HT1080 (cell line): ENCODE data around the gene CKS1B. TPM values are rescaled to one million over a fixed set of nuclear protein-coding genes. Genes with fewer than 3 reads are reported as not detected.
"Not testable (repeated sequence)": the region's sequence is repeated elsewhere in the genome, so short reads cannot be mapped to it uniquely, and the experiment has no call there.

ENCODE experiments used
- DNase-seq: peaks from one replicate; pipeline ENCODE4 v3.0.0-alpha.2; 2015; ENCODE audit warnings: low read depth
- total RNA-seq: library from RNA; depleted of rRNA; stranded (reverse); fragments of >200 nt; shearing (Covaris generic); gene quantifications from 2 replicates; pipeline ENCODE4 v1.2.3, GENCODE V29; 2014

The CKS1B gene
- total RNA-seq, 1 experiment from 2014 or later, result 222 TPM

DNA sequence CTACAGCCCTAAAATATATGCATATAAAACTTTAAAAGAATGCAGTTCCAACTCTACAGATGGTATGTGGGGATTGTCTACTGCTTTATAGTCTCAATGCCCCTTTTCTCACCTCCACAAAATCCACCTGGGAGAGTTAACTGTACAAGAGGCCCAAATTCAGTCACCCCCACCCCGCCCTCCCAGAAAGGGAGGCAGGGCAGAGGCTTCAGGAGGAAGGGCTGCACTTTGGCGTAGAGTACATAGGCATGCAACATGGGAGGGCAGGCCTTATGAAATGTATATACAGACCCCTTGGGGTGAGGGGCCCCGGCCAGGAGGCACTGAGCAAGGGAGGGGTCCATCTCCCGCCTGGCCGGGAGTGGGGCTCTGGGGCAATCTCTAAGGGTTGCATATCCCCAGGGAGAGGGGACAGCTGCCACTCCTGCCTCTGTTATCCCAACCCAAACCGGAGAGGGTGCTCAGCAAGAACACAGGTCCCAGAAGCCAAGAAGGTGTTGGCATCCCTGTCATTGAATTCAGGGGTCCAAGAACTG lies 11.6 kb upstream of the CKS1B start:
- no peak for DNase-seq

DNA sequence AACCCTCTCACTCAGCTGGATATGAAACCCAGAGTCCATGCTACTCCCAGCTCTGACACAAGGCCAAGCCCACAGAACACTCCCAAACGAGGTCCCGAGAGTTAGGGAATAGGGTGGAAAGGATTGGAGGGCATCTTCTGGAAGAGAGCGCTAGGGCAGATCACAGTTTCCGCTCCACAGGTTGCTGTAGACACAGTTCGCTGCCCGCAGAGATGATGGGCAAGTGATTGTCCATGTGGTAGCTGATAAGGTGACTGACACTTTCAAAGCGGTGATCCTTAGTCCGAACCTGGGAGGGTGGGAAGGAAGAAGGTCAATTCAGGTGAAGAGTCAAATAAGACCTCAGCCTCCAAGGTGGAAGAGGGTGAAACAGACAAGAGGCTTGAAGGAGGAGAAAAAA lies 10.8 kb upstream of the CKS1B start:
- no peak for DNase-seq

DNA sequence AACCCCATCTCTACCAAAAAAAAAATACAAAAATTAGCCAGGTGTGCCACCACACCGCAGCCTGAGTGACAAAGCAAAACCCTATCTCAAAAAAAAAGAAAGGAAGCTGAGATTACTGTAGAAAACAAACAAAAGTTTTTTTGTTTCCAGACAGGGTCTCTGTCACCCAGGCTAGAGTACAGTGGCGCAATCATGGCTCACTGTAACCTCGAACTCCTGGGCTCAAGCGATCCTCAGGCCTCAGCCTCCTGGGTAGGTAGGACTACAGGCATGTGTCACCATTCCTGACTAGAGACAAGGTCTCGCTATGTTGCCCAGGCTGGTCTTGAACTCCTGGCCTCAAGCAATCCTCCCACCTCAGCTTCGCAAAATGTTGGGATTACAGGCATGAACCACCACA lies 10.1 kb upstream of the CKS1B start:
- DNase-seq, result no peak

DNA sequence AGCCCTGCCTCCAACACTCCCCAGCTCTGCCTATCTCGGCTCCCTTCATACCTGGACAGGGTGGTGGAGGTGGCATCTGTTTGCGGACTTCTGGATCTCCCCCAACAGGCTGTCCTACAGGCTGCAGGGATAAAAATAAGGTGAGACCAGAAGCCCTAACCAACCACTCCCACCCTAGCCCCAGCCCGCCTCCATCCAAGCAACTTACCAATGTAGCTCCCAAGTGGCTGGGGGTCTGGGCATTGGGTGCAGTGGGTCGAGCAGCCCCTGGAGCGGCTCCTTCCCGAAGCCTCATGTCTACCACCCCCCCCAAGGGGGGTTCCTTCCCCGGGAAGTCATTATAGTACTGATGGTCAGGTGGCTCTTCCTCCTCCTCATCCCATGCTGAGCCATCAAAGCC lies 8.4 kb upstream of the CKS1B start:
- DNase-seq, result no peak

DNA sequence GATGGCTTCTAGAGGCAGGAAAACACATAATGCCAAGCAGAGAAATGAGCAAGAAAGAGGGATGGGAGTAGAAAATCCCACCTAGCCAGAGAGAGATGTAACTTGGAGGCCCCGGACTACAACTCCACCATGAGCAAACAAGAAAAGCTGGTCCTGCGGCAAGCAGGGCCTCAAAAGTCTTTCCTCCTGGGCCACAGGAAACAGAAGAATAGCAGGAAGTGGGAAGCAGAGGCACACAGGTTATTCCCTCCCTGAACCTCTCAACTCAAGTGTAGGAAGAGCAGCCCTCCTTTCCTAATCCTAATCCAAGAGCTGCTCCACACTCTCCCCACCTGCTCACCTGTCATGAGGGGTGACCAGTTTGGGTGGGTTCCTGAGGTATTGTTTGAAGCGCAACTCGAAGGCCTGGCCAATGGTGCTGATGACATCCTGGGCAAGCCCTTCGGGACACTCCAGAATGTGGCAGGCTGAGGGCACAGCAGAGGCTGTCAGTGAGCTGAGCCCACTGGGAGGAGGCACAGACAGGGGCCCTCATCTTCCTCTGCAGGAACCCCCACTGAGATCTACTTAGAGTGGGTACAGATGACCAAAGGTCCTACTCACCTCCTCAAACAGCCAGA lies 7.0 kb upstream of the CKS1B start:
- no peak for DNase-seq

DNA sequence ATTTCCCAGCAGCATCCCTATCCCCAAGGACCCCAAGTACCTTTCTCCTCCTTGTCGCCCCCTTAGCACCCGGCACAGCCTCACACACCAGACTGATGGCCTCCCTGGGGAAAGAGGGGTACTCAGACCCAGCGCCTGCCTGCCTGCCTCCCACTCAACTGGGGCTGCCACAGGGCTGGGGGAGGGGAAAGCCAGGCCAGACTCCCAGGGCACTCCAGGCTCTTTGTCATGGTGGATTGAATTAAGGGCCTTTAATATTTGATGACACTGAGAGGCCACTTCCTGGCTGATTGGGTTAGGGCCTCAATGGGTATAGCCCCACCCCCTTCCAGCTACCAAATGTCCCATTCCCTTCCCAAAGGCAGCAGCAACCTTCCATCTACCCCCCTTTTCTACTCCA lies 5.8 kb upstream of the CKS1B start:
- no peak for DNase-seq

DNA sequence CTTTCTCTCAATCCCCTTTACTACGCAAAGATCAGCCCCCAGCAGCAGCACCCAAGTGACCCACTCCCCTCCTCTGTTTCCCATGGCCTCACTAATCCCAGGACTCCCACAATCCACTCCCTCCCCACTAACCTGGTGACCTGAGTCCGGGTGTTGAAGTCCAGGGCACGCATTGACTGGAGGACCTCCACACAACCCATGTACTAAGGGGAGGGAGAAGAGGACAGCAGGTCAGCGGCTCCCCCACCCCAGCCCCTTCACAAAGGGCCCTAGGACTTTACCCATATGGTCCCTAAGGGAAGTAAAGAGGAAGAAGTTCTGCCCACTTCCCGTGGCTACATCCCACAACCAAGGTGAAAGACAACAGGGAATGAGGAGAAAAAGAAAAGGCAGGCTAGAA lies 5.2 kb upstream of the CKS1B start:
- DNase-seq, result no peak

DNA sequence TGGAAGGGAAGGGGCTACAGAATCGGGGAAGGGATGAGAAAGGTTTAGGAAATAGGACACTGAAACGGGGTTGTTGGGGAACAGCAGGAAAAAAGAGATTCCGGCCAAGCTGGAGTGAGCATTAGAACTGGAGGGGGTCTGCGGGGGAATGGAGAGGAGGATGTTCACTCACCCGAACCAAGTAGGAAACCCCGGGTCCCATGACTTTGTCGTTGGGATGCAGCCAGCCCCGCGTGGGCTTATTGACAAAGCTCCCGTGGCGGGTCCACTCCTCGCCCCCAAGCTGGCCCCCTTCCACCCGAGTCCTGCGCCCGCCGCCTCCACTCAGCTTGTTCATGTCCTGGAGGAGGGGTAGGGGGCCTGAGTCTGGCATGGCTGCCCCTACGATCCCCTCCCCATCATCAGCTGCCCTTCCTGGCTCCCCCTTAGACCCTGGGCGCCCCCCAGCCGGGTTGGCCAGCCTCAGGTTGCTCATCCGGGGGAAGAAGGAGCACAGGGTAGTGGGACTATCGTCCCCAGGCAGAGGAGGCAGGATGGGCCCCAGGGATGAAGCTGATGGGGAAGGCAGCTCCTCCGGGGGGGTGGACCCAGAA lies 4.5 kb upstream of the CKS1B start:
- DNase-seq, result no peak

DNA sequence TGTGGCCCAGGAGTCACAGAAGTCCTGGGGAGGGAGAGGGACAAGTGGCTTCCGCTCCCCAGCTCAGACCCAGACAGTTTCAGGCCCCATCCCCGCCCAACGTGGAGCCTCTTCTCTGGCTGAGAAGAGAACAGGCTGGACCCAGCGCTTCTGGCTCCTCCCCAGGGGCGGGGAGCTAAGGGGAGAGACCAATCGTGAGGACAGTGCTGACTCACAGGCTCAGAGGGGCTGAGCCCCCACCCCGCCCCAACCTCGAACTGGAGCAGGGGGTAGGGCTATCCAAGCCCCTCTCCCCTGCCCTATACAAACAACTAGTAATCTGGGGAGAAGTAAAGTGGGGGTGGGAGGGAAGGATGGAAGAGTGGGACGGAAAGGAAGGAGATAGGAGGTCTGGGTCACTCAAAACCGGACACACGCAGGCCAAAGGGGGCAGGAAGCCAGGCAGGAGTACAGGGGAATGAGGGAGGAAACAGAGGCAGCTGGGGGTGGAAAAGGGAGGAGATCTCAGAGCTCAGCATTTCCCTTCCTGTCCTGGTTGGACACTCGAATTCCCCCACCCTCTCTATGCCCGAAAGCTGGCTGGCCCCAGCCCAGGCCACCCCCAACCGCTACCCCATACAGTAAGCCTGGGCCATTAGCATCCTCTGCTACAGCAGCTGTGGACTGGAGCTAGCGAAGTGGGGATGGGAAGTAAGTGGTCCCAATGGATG lies 3.7 kb upstream of the CKS1B start, which contains the start of gene SHC1:
Gene SHC1, minus strand, starts transcription at position 117 of the 710 bp plus-strand sequence. CDS start 221 bp downstream, outside the sequence.
- peak; percentile 96 for DNase-seq

DNA sequence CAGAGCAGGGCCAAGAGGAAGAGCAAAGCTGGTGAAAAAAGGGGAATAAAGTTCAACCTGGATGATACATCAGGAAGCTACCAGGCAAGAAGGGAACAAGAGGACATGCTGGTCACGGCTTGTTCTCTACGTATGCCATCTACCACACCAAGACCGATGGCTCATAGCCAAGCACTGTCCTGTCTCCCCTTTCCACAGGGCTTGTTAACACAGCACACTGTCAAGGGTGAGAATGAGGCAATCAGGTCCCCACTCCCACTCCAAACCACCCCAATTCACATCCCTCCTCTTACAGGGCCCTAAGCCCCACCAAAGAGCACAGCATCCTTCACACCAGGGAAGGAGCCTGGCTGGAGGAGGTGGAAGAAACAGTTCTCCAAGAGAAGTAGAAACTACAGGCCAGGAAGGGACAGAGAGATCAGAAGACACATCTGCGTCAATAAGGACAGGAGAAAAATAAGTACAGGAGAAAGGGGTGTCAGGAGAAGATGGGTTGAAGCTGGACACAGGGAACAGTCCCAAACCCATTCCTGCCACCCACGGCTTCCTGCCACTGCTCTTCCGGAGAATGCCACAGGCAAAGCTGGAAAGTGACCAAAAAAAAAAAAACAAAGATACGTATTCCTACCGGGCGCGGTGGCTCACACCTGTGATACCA lies 3.0 kb upstream of the CKS1B start:
- DNase-seq, result peak; percentile 44

DNA sequence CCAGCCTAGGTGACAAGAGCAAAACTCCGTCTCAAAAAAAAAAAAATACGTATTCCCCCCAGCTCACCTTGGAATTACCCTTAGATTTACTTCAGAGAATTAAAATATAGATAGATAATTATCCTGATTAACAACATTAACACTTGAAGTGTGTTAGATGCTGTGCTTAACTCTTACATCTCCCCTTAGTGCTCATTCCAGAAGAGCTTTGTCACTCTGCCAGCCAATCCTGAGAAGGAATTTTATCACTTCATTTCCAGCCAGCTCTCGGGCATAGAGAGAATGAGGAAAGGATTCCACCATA lies 2.3 kb upstream of the CKS1B start:
- no peak for DNase-seq

DNA sequence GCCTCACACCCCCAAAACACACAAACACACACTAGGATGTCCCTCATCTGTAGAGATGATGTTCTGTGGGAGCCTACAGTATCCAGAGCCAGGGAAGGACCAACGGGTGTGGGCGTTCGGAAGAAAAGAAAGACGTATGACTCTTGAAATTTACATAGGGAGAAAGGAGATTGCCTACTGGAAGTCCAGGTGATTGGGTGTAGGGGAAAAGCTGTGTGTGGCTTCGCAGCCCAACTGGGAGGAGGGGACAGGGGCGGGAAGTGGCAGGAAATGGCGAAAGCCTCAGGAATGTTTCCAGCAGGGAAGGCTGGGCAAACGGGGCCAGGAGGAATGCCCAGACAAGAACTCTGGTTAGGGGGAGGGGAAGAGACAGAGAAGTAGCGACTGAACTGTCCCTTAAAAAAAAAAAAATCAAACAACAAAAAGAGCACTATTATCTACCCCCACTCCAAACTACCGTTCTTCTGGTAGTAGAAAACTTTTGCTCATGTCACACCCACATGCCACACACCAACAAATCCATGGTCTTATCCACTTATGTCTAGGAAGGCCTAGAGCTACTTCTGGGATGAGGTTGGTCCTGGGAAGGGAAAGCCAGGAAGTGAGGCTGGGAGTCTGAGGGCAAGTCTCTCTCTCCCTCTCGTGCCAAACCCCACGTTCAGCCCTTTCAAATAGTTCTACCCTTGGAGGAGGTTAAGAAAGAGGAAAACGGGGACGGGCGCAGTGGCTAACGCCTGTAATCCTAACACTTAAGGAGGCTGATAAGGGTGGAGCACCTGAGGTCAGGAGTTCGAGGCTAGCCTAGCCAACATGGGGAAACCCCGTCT lies 1.8 kb upstream of the CKS1B start:
- peak; percentile 99 for DNase-seq

DNA sequence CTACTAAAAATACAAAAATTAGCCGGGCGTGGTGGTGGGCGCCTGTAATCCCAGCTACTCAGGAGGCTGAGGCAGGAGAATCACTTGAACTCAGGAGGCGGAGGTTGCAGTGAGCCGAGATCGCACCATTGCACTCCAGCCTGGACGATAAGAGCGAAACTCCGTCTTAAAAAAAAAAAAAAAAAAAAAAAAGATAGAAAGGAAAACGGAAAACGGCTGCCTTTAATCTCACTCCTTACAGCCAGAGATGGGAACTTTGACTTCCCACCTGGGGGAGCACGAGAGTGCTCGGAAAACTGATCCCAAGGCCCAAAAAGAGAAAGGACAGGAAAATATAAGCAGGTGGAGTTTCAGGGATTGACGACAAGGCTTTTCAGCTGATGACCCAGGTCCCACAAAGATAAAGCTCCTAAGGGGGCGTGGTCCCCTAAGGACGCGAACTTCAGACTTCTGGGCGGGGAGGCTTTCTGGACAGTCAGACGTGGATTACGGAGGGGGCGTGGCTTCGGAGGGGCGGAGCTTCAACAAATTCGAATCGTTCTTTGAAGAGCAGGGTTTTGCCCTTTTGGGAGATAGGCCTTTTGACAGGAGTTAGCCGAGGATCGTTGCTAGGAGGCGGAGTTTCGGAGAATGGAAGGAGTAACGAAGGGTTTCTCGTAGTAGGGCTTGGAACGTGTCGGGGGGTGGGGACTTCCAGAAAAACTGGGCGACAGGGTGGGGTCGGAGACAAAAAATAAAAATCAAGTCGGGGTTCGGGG lies 958 bp upstream of the CKS1B start:
- DNase-seq, result peak; percentile 97

DNA sequence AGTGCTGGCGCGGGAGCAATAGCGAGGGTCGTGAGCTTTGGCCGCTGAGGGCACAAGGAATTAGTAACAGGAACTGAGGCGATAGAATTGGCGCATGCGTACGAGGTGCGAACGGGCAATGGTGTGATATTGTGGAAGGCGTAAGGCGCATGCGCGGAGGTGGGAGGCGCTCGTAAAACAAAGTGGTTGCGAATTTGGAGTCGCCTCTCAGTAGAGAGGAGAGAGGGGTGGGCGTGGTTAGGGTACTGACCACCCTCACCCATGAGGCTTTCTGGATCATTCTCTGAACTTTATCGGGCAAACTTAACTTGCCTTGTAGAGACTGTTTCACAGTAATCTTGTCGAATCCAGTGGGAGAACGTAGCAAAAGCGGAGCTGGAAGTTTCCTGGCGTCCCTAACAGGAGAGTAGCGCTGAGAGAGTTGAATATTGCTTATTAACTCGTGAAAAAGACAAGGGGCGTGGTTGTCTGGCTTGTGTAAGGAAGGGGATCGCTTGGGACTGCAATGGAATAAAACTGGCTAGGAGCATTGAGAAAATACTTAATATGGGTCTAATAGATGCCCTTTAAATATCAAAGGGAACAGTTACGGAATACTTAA lies 427 bp downstream of the CKS1B start:
- DNase-seq, result peak; percentile 91

DNA sequence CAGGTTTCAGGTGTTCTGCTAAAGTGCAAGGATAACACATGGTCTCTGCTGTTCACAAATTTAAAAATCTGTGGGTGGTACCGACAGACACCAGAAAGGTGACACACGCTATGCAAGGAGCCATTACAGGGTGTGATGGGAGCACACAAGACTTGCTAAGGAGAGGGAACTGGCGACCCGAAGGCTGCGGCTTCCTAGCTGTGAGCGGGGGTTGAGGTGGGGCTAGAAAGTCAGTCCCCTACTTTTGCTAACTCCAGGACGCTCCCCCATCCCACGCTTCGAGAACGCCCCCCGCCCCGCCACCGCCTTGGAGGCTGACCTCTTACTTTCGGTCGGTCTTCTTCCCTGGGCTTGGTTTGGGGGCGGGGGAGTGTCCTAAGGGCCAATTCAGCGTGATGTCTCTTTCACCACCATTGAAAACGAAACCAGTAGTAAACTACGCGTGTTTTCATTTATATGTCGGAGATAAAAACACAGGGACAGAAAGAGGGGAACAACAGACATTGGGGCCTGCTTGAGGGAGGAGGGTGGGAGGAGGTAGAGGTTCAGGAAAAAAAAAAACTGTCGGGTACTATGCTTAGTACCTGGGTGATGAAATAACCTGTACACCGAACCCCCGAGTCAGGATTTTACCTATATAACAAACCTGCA lies 1.1 kb downstream of the CKS1B start:
- DNase-seq, result peak; percentile 27

DNA sequence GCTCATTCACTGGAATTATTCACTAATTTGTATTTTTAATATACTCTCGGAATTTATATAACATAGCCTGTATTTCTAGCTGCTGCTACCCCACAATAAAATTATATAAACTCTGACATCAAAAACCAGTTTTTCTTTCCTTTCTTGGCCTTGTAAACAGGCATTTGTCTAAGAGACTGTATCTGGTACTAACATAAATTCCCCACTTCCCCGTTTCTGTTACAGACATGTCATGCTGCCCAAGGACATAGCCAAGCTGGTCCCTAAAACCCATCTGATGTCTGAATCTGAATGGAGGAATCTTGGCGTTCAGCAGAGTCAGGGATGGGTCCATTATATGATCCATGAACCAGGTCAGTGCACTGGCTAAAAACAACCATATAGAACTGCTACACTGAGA lies 3.3 kb downstream of the CKS1B start:
- DNase-seq, result not testable (repeated sequence)

DNA sequence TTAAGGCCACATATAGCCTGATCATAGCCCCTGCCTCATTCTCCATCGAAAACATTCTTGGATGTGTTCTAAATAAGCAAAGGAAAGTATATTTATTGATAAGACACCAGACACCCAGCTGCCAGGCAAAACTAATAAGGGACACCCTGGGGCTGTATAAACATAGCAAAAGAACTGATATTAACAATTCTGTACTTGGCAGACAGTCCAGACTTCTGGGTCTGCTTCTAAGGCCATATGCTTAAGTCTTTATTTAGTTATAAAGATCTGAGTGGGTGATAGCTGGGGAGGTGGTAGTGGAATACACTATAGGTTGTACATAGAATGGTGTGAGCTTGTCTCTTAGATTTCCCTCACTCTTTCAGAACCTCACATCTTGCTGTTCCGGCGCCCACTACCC lies 3.9 kb downstream of the CKS1B start:
- DNase-seq, result no peak

DNA sequence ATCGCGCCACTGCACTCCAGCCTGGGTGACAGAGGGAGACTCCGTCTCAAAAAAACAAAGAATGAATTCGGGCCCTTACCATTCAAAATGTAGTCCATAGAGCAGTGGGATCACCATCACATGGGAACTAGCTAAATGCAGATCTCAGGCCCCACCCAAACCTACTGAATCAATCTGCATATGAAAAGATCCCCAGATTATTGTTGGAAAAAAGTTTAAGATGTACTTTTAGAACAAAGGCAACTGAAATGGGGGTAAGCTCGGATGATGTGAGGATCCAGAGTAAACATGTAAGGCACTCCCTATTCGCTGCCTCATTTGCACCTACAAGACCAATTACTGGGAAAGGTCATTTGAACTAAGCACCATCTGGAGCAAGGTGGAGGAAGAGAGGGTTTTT lies 7.9 kb downstream of the CKS1B start:
- DNase-seq, result no peak

DNA sequence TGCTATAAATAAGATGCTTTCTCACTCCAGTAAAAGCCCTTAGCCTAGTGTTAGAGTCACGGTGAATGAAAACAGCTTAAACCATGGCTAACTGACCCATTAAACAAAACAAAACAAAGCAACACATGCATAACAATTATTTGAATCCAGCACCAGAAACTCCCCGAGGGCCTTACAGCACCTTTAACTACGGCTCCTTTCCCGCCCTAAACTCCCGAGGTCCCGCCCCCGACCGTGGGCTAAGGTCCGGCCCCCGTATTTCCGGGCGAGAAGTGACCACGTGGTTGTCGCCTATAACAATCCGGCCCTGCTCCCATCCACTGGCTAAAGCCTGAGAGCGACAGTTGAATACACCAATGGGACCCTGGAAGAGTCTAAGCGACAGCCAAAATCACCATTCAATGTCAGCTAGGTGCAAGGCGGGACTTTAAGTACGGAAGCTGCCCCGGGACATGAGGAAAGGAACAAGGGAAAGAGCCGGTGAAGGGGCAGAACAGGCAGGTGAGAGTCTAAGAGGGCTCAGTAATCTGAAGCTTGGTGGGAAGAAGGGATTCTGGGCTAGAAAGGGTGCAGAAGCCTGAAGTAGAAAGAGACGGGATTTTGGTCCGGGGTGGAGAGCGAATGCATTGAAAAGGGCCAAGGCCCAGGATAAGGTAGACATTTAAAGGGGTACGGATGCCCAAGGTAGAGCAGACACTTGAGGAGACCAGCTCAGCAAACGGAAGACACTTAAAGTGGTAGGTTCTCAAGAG lies 8.6 kb downstream of the CKS1B start, which contains the start of gene FLAD1:
Gene FLAD1, plus strand, starts transcription at position 448 of the 752 bp plus-strand sequence. CDS start 351 bp downstream, outside the sequence.
- peak; percentile 100 for DNase-seq
